KOPT-K1 (cell line): ENCODE measurements around the gene RIMBP2.

Experiments used
- H3K27ac ChIP-seq: fragments of 200-600 bp; sonication (generic); 2 replicates; pipeline ENCODE4 v1.5.1; 2016; ENCODE audit warnings: antibody characterized with exemption, mild to moderate bottlenecking, low read depth, low read length; ENCODE audit not compliant: poor library complexity, severe bottlenecking
- H3K36me3 ChIP-seq: fragments of 200-600 bp; sonication (generic); 2 replicates; pipeline ENCODE4 v1.5.1; 2017; ENCODE audit warnings: antibody characterized with exemption, mild to moderate bottlenecking, low read length, moderate library complexity; ENCODE audit not compliant: insufficient read depth
- H3K9me3 ChIP-seq: fragments of 200-600 bp; sonication (generic); 2 replicates; pipeline ENCODE4 v1.5.1; 2017; ENCODE audit warnings: antibody characterized with exemption, low read length, mild to moderate bottlenecking; ENCODE audit not compliant: insufficient read depth, poor library complexity, severe bottlenecking

Gene RIMBP2

GRCh38 chr12:130476451-130477135, 239.5 kb downstream of the RIMBP2 start:
- H3K27ac ChIP-seq: no peak overlapping the region
- no peaks in the 10 kb centered on the region for H3K36me3 ChIP-seq
- H3K9me3 ChIP-seq: no peaks in the 10 kb centered on the region

GRCh38 chr12:130474599-130475269, 241.4 kb downstream of the RIMBP2 start:
- Histone ChIP-seq H3K9me3 (no peaks in the 10 kb centered on the region), H3K27ac (no peak overlapping the region), H3K36me3 (no peaks in the 10 kb centered on the region)

- Histone ChIP-seq H3K27ac (no peak overlapping the region), H3K9me3 (peaks cover 9% of the 10 kb centered on the region), H3K36me3 (no peaks in the 10 kb centered on the region)
Measured at GRCh38 chr12:130473266-130473665, 242.8 kb downstream of the RIMBP2 start.

- no peak overlapping the region for H3K27ac ChIP-seq
- peaks cover 25% of the 10 kb centered on the region for H3K9me3 ChIP-seq
- no peaks in the 10 kb centered on the region for H3K36me3 ChIP-seq
Measured at GRCh38 chr12:130470969-130471368, 245.1 kb downstream of the RIMBP2 start.

- Histone ChIP-seq H3K36me3 (no peaks in the 10 kb centered on the region), H3K27ac (no peak overlapping the region), H3K9me3 (peaks cover 25% of the 10 kb centered on the region)
Measured at GRCh38 chr12:130469552-130469951, 246.5 kb downstream of the RIMBP2 start.

GRCh38 chr12:130468700-130469245, 247.3 kb downstream of the RIMBP2 start:
- Histone ChIP-seq H3K9me3 (peaks cover 25% of the 10 kb centered on the region), H3K36me3 (no peaks in the 10 kb centered on the region)

GRCh38 chr12:130468186-130468585, 247.9 kb downstream of the RIMBP2 start:
- Histone ChIP-seq H3K36me3 (no peaks in the 10 kb centered on the region), H3K9me3 (peaks cover 25% of the 10 kb centered on the region), H3K27ac (no peak overlapping the region)

More at GRCh38 chr12:130468700-130469245, 247.3 kb downstream of the RIMBP2 start:
- H3K27ac ChIP-seq: no peak overlapping the region

GRCh38 chr12:130465626-130466025, 250.5 kb downstream of the RIMBP2 start:
- Histone ChIP-seq H3K9me3 (peaks cover 25% of the 10 kb centered on the region), H3K27ac (no peak overlapping the region), H3K36me3 (no peaks in the 10 kb centered on the region)

- Histone ChIP-seq H3K9me3 (peaks cover 25% of the 10 kb centered on the region), H3K27ac (no peak overlapping the region)
Measured at GRCh38 chr12:130465046-130465445, 251.1 kb downstream of the RIMBP2 start.

GRCh38 chr12:130463818-130464670, 252.1 kb downstream of the RIMBP2 start:
- H3K27ac ChIP-seq: no peak overlapping the region
- H3K9me3 ChIP-seq: peaks cover 24% of the 10 kb centered on the region
- H3K36me3 ChIP-seq: no peaks in the 10 kb centered on the region

More at GRCh38 chr12:130465046-130465445, 251.1 kb downstream of the RIMBP2 start:
- H3K36me3 ChIP-seq: no peaks in the 10 kb centered on the region

- H3K27ac ChIP-seq: no peak overlapping the region
Measured at GRCh38 chr12:130463275-130463658, 252.8 kb downstream of the RIMBP2 start.

GRCh38 chr12:130462558-130463274, 253.4 kb downstream of the RIMBP2 start:
- Histone ChIP-seq H3K36me3 (no peaks in the 10 kb centered on the region), H3K27ac (no peak overlapping the region), H3K9me3 (peaks cover 11% of the 10 kb centered on the region)

More at GRCh38 chr12:130463275-130463658, 252.8 kb downstream of the RIMBP2 start:
- peaks cover 16% of the 10 kb centered on the region for H3K9me3 ChIP-seq
- no peaks in the 10 kb centered on the region for H3K36me3 ChIP-seq

- peaks cover 4% of the 10 kb centered on the region for H3K9me3 ChIP-seq
- no peak overlapping the region for H3K27ac ChIP-seq
- H3K36me3 ChIP-seq: no peaks in the 10 kb centered on the region
Measured at GRCh38 chr12:130461839-130462557, 254.1 kb downstream of the RIMBP2 start.

GRCh38 chr12:130461447-130461815, 254.7 kb downstream of the RIMBP2 start:
- no peaks in the 10 kb centered on the region for H3K9me3 ChIP-seq
- H3K36me3 ChIP-seq: no peaks in the 10 kb centered on the region
- H3K27ac ChIP-seq: no peak overlapping the region
